ENCODE results near the gene EFEMP1. TPM values are rescaled to one million over a fixed set of nuclear protein-coding genes. Genes with fewer than 3 reads are reported as not detected.

EFEMP1 gene
- total RNA-seq, 2 donors from 2014 or later, result 25.1 to 129 TPM

DNA sequence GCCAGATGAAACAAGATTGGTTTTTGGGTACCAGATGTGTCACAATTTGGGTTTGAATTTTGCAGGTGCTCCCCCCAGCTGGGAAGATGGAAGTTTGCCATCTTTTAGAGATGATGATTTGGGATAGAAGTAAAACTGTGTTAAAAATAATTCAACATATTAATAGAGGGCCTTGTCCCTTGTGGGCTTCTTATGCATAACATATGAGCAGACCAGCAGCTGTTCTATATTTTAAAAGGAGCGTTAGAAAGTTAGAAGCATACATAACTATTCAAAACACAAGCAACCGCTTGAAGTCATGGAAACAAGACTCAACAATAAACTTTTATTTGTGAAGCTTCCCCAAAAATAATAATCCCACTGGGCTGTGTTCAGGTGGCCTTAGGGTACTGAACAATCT lies 62.8 kb downstream of the EFEMP1 start:
- Histone ChIP-seq H3K36me3 (replicated peaks in 1 of 2; ENCODE audit: insufficient read depth in 1 of 2, low read depth in 2 of 2) (no peaks in the 10 kb centered on the region), H3K4me3 (no peak overlapping the region), H3K27me3 (no peaks in the 10 kb centered on the region), H3K4me1 (peaks cover 4% of the 10 kb centered on the region), H3K9me3 (peaks cover 0 to 4% (median 0%) of the 10 kb centered on the region in 3 donors), H3K27ac (no peak overlapping the region)
- no peak for ATAC-seq
- intact Hi-C loops (cut with DNase I), result no loop called here
- 90 to 97% methylated on average over 2 of the region's 2 CpGs for WGBS, 2 donors
- TF ChIP-seq POLR2A (IDR thresholded peaks at IDR 0.05) (no peak), CTCF (IDR thresholded peaks at IDR 0.05) (no peak)
- DNase-seq, result no peak

GRCh38 chr2:55859875-55860274 lies 63.7 kb downstream of the EFEMP1 start:
- intact Hi-C loops (cut with DNase I), result no loop called here
- Histone ChIP-seq H3K4me3 (no peak overlapping the region), H3K36me3 (replicated peaks in 1 of 2; ENCODE audit: insufficient read depth in 1 of 2, low read depth in 2 of 2) (no peaks in the 10 kb centered on the region), H3K9me3 (peaks cover 0 to 4% (median 0%) of the 10 kb centered on the region in 3 donors), H3K4me1 (peaks cover 4% of the 10 kb centered on the region), H3K27me3 (no peaks in the 10 kb centered on the region), H3K27ac (no peak overlapping the region)
- DNase-seq (no peak), ATAC-seq (no peak)
- TF ChIP-seq CTCF (IDR thresholded peaks at IDR 0.05) (no peak), POLR2A (IDR thresholded peaks at IDR 0.05) (no peak)
- WGBS, 2 donors, result 93 to 98% methylated on average over 3 of the region's 3 CpGs

DNA sequence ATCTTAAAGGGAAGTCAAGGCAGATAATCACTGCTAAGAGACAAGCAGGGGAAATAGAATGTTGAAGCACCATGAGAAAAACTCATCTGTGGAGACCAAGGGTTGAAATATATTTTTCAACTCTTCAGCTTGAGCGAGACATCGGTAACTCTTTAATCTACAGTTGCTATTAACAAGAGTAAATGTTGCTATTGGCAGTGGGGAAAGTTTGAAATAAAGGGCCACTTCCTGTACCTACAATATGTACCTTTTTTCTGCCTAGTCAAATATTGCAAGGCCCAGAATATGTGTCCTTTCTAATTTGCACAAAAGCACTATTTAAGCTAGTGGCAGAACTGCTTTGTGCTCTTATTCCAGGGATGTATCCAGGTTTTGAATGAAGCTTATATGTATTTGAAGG lies 65.8 kb downstream of the EFEMP1 start:
- TF ChIP-seq POLR2A (IDR thresholded peaks at IDR 0.05), result no peak
- TF ChIP-seq CTCF (IDR thresholded peaks at IDR 0.05), result no peak
- peaks cover 0 to 4% (median 0%) of the 10 kb centered on the region in 3 donors for H3K9me3 ChIP-seq
- no peak overlapping the region for H3K4me3 ChIP-seq
- no peaks in the 10 kb centered on the region for H3K27me3 ChIP-seq
- no peaks in the 10 kb centered on the region for H3K36me3 ChIP-seq (replicated peaks in 1 of 2; ENCODE audit: insufficient read depth in 1 of 2, low read depth in 2 of 2)
- WGBS, 2 donors, result 72 to 89% methylated on average over 2 of the region's 2 CpGs
- H3K27ac ChIP-seq, result no peak overlapping the region
- DNase-seq (no peak), ATAC-seq (no peak)
- peaks cover 4% of the 10 kb centered on the region for H3K4me1 ChIP-seq
- intact Hi-C loops (cut with DNase I), result no loop called here

- 69 to 76% methylated on average over 3 of the region's 3 CpGs for WGBS, 2 donors
- no peak overlapping the region for H3K4me3 ChIP-seq
- intact Hi-C loops (cut with DNase I), result no loop called here
Observed at GRCh38 chr2:55856936-55857335, 66.6 kb downstream of the EFEMP1 start.

More at GRCh38 chr2:55856936-55857335, 66.6 kb downstream of the EFEMP1 start:
- no peak overlapping the region for H3K27ac ChIP-seq
- DNase-seq, result no peak
- TF ChIP-seq CTCF (IDR thresholded peaks at IDR 0.05) (no peak), POLR2A (IDR thresholded peaks at IDR 0.05) (no peak)
- no peaks in the 10 kb centered on the region for H3K36me3 ChIP-seq (replicated peaks in 1 of 2; ENCODE audit: insufficient read depth in 1 of 2, low read depth in 2 of 2)
- ATAC-seq, result no peak
- H3K27me3 ChIP-seq, result no peaks in the 10 kb centered on the region
- H3K9me3 ChIP-seq, result peaks cover 0 to 4% (median 0%) of the 10 kb centered on the region in 3 donors
- H3K4me1 ChIP-seq, result peaks cover under 1% of the 10 kb centered on the region
